Measurements from ENCODE around the gene TMEM98. TPM values are rescaled to one million over a fixed set of nuclear protein-coding genes. Genes with fewer than 3 reads are reported as not detected.
"Not testable (repeated sequence)": the region's sequence is repeated elsewhere in the genome, so short reads cannot be mapped to it uniquely, and the experiment has no call there.

TMEM98 gene
- total and polyA plus RNA-seq, 9 donors, result 32.0 to 70.1 (median 49.0) TPM

DNA sequence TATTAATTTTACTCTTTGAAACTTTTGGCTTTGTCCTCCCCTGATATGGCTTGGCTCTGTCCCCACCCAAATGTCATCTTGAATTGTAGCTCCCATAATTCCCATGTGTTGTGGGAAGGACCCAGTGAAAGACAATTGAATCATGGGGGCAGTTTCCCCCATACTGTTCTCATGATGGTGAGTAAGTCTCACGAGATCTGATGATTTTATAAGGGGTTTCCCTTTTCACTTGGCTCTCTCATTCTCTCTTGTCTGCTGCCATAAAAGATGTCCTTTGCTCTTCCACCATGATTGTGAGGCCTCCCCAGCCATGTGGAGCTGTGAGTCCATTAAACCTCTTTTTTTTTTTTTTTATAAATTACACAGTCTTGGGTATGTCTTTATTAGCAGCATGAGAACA lies 24.5 kb downstream of the TMEM98 start:
- H3K36me3 ChIP-seq (ENCODE audit: control insufficient read depth, insufficient read depth, low read length); H3K4me1 ChIP-seq (ENCODE audit: control insufficient read depth, insufficient read depth, low read length); H3K9me3 ChIP-seq (replicated peaks; ENCODE audit: control insufficient read depth, low read depth, low read length); H3K27ac ChIP-seq (ENCODE audit: low read length); H3K27me3 ChIP-seq (ENCODE audit: control insufficient read depth, insufficient read depth, low read length); H3K4me3 ChIP-seq (ENCODE audit: low read length); DNase-seq: not testable (repeated sequence)
- WGBS (ENCODE audit: insufficient coverage), result no CpG with 5 or more reads among the region's 1 CpG

- no peaks in the 10 kb centered on the region for H3K4me1 ChIP-seq (ENCODE audit: control insufficient read depth, insufficient read depth, low read length)
- H3K27me3 ChIP-seq (ENCODE audit: control insufficient read depth, insufficient read depth, low read length), result no peaks in the 10 kb centered on the region
- no peaks in the 10 kb centered on the region for H3K36me3 ChIP-seq (ENCODE audit: control insufficient read depth, insufficient read depth, low read length)
- no peak for DNase-seq
- H3K9me3 ChIP-seq (replicated peaks; ENCODE audit: control insufficient read depth, low read depth, low read length), result no peaks in the 10 kb centered on the region
- no peak overlapping the region for H3K27ac ChIP-seq (ENCODE audit: low read length)
- H3K4me3 ChIP-seq (ENCODE audit: low read length), result no peak overlapping the region
Observed at GRCh38 chr17:32953045-32953444, 25.1 kb downstream of the TMEM98 start.

GRCh38 chr17:32953857-32954256 lies 25.9 kb downstream of the TMEM98 start:
- Histone ChIP-seq H3K4me3 (ENCODE audit: low read length) (no peak overlapping the region), H3K9me3 (replicated peaks; ENCODE audit: control insufficient read depth, low read depth, low read length) (no peaks in the 10 kb centered on the region), H3K27ac (ENCODE audit: low read length) (no peak overlapping the region), H3K4me1 (ENCODE audit: control insufficient read depth, insufficient read depth, low read length) (no peaks in the 10 kb centered on the region), H3K27me3 (ENCODE audit: control insufficient read depth, insufficient read depth, low read length) (no peaks in the 10 kb centered on the region), H3K36me3 (ENCODE audit: control insufficient read depth, insufficient read depth, low read length) (no peaks in the 10 kb centered on the region)
- WGBS (ENCODE audit: insufficient coverage), result 67% methylated on average over 1 of the region's 2 CpGs
- no peak for DNase-seq

GRCh38 chr17:32954477-32954876 lies 26.5 kb downstream of the TMEM98 start:
- 55% methylated on average over 3 of the region's 8 CpGs for WGBS (ENCODE audit: insufficient coverage)
- no peaks in the 10 kb centered on the region for H3K27me3 ChIP-seq (ENCODE audit: control insufficient read depth, insufficient read depth, low read length)
- no peak for DNase-seq
- H3K4me3 ChIP-seq (ENCODE audit: low read length), result no peak overlapping the region
- no peaks in the 10 kb centered on the region for H3K9me3 ChIP-seq (replicated peaks; ENCODE audit: control insufficient read depth, low read depth, low read length)
- H3K36me3 ChIP-seq (ENCODE audit: control insufficient read depth, insufficient read depth, low read length), result no peaks in the 10 kb centered on the region
- no peaks in the 10 kb centered on the region for H3K4me1 ChIP-seq (ENCODE audit: control insufficient read depth, insufficient read depth, low read length)
- H3K27ac ChIP-seq (ENCODE audit: low read length), result no peak overlapping the region

GRCh38 chr17:32955155-32955554 lies 27.2 kb downstream of the TMEM98 start:
- H3K36me3 ChIP-seq (ENCODE audit: control insufficient read depth, insufficient read depth, low read length), result no peaks in the 10 kb centered on the region
- no peak for DNase-seq
- no peaks in the 10 kb centered on the region for H3K27me3 ChIP-seq (ENCODE audit: control insufficient read depth, insufficient read depth, low read length)
- H3K9me3 ChIP-seq (replicated peaks; ENCODE audit: control insufficient read depth, low read depth, low read length), result no peaks in the 10 kb centered on the region
- no peak overlapping the region for H3K27ac ChIP-seq (ENCODE audit: low read length)
- H3K4me1 ChIP-seq (ENCODE audit: control insufficient read depth, insufficient read depth, low read length), result no peaks in the 10 kb centered on the region
- no peak overlapping the region for H3K4me3 ChIP-seq (ENCODE audit: low read length)
- no CpG with 5 or more reads among the region's 1 CpG for WGBS (ENCODE audit: insufficient coverage)

- H3K9me3 ChIP-seq (replicated peaks; ENCODE audit: control insufficient read depth, low read depth, low read length), result no peaks in the 10 kb centered on the region
- no peak overlapping the region for H3K27ac ChIP-seq (ENCODE audit: low read length)
- no peak overlapping the region for H3K4me3 ChIP-seq (ENCODE audit: low read length)
- no peaks in the 10 kb centered on the region for H3K36me3 ChIP-seq (ENCODE audit: control insufficient read depth, insufficient read depth, low read length)
- no peak for DNase-seq
- H3K27me3 ChIP-seq (ENCODE audit: control insufficient read depth, insufficient read depth, low read length), result no peaks in the 10 kb centered on the region
- H3K4me1 ChIP-seq (ENCODE audit: control insufficient read depth, insufficient read depth, low read length), result no peaks in the 10 kb centered on the region
- WGBS (ENCODE audit: insufficient coverage), result 60% methylated on average over 2 of the region's 5 CpGs
Observed at GRCh38 chr17:32956240-32956970, 28.5 kb downstream of the TMEM98 start.

- H3K27me3 ChIP-seq (ENCODE audit: control insufficient read depth, insufficient read depth, low read length), result peaks cover 2% of the 10 kb centered on the region
- no CpG with 5 or more reads among the region's 2 CpGs for WGBS (ENCODE audit: insufficient coverage)
- H3K9me3 ChIP-seq (replicated peaks; ENCODE audit: control insufficient read depth, low read depth, low read length), result no peaks in the 10 kb centered on the region
- peak; percentile 37 for DNase-seq
- H3K4me3 ChIP-seq (ENCODE audit: low read length), result no peak overlapping the region
- no peaks in the 10 kb centered on the region for H3K36me3 ChIP-seq (ENCODE audit: control insufficient read depth, insufficient read depth, low read length)
- no peaks in the 10 kb centered on the region for H3K4me1 ChIP-seq (ENCODE audit: control insufficient read depth, insufficient read depth, low read length)
- H3K27ac ChIP-seq (ENCODE audit: low read length), result no peak overlapping the region
Observed at GRCh38 chr17:32958418-32958817, 30.5 kb downstream of the TMEM98 start.

- WGBS (ENCODE audit: insufficient coverage), result 92% methylated on average over 1 of the region's 2 CpGs
- no peaks in the 10 kb centered on the region for H3K4me1 ChIP-seq (ENCODE audit: control insufficient read depth, insufficient read depth, low read length)
- no peak for DNase-seq
- no peaks in the 10 kb centered on the region for H3K36me3 ChIP-seq (ENCODE audit: control insufficient read depth, insufficient read depth, low read length)
- H3K27me3 ChIP-seq (ENCODE audit: control insufficient read depth, insufficient read depth, low read length), result peaks cover 2% of the 10 kb centered on the region
- H3K4me3 ChIP-seq (ENCODE audit: low read length), result no peak overlapping the region
- no peak overlapping the region for H3K27ac ChIP-seq (ENCODE audit: low read length)
- H3K9me3 ChIP-seq (replicated peaks; ENCODE audit: control insufficient read depth, low read depth, low read length), result no peaks in the 10 kb centered on the region
Observed at GRCh38 chr17:32960815-32961214, 32.9 kb downstream of the TMEM98 start.

DNA sequence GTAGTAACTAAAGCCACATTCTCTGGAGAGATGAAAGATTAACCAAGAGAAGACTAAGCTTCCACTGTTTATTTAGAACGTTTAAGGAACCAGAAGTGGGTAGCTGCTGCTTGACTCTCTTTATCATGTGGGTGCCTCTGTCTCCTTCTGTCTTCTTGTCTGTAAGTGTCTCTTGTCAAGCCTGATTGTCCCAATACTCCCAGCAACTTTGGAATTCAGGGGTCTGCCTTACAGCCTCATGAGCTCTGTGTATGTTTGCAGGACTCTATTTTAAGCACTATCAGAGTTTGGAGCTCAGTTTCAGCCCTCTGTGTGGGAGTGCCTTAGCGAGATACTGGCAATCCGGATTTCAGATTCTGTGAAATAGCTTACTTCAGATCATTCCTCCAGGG lies 34.4 kb downstream of the TMEM98 start:
- Histone ChIP-seq H3K4me3 (ENCODE audit: low read length) (no peak overlapping the region), H3K4me1 (ENCODE audit: control insufficient read depth, insufficient read depth, low read length) (no peaks in the 10 kb centered on the region), H3K27me3 (ENCODE audit: control insufficient read depth, insufficient read depth, low read length) (peaks cover 2% of the 10 kb centered on the region), H3K9me3 (replicated peaks; ENCODE audit: control insufficient read depth, low read depth, low read length) (no peaks in the 10 kb centered on the region), H3K36me3 (ENCODE audit: control insufficient read depth, insufficient read depth, low read length) (no peaks in the 10 kb centered on the region), H3K27ac (ENCODE audit: low read length) (no peak overlapping the region)
- DNase-seq, result no peak
- no CpG with 5 or more reads among the region's 3 CpGs for WGBS (ENCODE audit: insufficient coverage)

DNA sequence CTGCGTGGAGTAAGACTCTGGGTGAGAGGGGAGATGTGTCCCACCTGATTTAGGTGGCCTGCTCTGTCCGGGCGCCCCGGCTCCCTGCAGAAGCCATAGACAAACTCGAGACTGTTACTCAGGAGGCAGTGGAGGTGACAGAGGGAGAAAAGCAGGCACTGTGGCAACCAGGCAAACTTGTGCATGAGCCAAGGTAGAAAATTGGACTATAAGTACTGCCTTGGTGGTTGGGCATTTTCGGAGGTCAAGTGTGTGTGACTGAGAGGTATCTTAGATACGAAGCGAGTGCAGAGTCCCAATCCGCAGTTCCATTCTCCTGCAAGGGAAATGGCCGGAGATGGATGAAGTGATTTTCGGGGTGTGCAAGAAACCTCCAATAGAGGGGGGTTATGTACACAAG lies 36.6 kb downstream of the TMEM98 start:
- WGBS (ENCODE audit: insufficient coverage), result 86% methylated on average over 11 of the region's 11 CpGs
- no peak for DNase-seq
- H3K4me3 ChIP-seq (ENCODE audit: low read length), result no peak overlapping the region
- no peaks in the 10 kb centered on the region for H3K36me3 ChIP-seq (ENCODE audit: control insufficient read depth, insufficient read depth, low read length)
- H3K27ac ChIP-seq (ENCODE audit: low read length), result no peak overlapping the region
- H3K4me1 ChIP-seq (ENCODE audit: control insufficient read depth, insufficient read depth, low read length), result no peaks in the 10 kb centered on the region
- H3K27me3 ChIP-seq (ENCODE audit: control insufficient read depth, insufficient read depth, low read length), result peaks cover 2% of the 10 kb centered on the region
- no peaks in the 10 kb centered on the region for H3K9me3 ChIP-seq (replicated peaks; ENCODE audit: control insufficient read depth, low read depth, low read length)

DNA sequence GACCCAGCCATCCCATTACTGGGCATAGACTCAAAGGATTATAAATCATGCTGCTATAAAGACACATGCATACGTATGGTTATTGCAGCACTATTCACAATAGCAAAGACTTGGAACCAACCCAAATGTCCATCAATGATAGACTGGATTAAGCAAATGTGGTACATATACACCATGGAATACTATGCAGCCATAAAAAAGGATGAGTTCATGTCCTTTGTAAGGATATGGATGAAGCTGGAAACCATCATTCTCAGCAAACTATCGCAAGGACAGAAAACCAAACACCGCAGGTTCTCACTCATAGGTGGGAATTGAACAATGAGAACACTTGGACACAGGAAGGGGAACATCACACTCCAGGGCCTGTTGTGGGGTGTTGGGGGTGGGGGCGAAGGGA lies 41.3 kb downstream of the TMEM98 start:
- DNase-seq; H3K4me3 ChIP-seq (ENCODE audit: low read length); H3K27ac ChIP-seq (ENCODE audit: low read length); H3K27me3 ChIP-seq (ENCODE audit: control insufficient read depth, insufficient read depth, low read length); H3K36me3 ChIP-seq (ENCODE audit: control insufficient read depth, insufficient read depth, low read length); H3K4me1 ChIP-seq (ENCODE audit: control insufficient read depth, insufficient read depth, low read length); H3K9me3 ChIP-seq (replicated peaks; ENCODE audit: control insufficient read depth, low read depth, low read length): not testable (repeated sequence)
- WGBS (ENCODE audit: insufficient coverage), result 100% methylated on average over 1 of the region's 4 CpGs

All from muscle of leg (tissue), 11 donors.